ENCODE results near the gene SLC25A4. TPM values are rescaled to one million over a fixed set of nuclear protein-coding genes. Genes with fewer than 3 reads are reported as not detected.

SLC25A4 gene
- total and polyA plus RNA-seq, 3 donors from 2014 or later, result 58.7 to 104 (median 60.5) TPM

DNA sequence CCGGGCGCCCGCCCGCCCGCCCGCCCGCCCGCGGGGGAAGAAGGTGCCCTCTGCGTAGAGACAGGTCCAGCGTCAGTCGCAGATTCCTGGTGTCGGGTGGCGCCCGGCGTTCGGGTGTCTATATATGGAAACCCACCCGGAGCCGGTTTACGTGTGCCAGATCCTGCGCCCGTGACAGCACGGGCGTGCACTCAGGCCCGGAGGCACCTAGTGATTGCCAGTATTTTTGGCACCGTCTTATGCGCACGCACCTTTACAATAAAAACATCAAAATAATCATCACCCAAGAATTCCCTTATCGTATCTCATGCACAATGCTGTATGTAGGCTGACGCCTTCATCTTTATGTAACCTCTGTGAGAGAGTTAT is 519 bp downstream of the SLC25A4 start:
- Histone ChIP-seq H3K27ac (peak overlapping the region; percentile 22 to 74), H3K36me3 (ENCODE audit: low read depth, missing control alignments) (no peaks in the 10 kb centered on the region), H3K4me3 (peak overlapping the region; percentile 72 to 78), H3K27me3 (no peaks in the 10 kb centered on the region), H3K9me3 (no peaks in the 10 kb centered on the region), H3K4me1 (peaks cover 28% of the 10 kb centered on the region)
- 1 to 3% methylated on average over 11 to 23 of the region's 30 CpGs for WGBS, 2 donors
- intact Hi-C loops (cut with DNase I; ENCODE audit: low total_unique reads), result no loop called here
- TF ChIP-seq, protein P1, sequence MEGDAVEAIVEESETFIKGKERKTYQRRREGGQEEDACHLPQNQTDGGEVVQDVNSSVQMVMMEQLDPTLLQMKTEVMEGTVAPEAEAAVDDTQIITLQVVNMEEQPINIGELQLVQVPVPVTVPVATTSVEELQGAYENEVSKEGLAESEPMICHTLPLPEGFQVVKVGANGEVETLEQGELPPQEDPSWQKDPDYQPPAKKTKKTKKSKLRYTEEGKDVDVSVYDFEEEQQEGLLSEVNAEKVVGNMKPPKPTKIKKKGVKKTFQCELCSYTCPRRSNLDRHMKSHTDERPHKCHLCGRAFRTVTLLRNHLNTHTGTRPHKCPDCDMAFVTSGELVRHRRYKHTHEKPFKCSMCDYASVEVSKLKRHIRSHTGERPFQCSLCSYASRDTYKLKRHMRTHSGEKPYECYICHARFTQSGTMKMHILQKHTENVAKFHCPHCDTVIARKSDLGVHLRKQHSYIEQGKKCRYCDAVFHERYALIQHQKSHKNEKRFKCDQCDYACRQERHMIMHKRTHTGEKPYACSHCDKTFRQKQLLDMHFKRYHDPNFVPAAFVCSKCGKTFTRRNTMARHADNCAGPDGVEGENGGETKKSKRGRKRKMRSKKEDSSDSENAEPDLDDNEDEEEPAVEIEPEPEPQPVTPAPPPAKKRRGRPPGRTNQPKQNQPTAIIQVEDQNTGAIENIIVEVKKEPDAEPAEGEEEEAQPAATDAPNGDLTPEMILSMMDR (IDR thresholded peaks at IDR 0.05), result no peak
- TF ChIP-seq POLR2A (IDR thresholded peaks at IDR 0.05), result no peak
- peak; percentile 60 for DNase-seq

GRCh38 chr4:185144601-185145240 is 1.7 kb downstream of the SLC25A4 start:
- Histone ChIP-seq H3K4me3 (peak overlapping the region in 1 of 2 donors; percentile 2), H3K4me1 (peaks cover 28% of the 10 kb centered on the region), H3K27me3 (no peaks in the 10 kb centered on the region), H3K9me3 (no peaks in the 10 kb centered on the region), H3K27ac (peak overlapping the region; percentile 28 to 51), H3K36me3 (ENCODE audit: low read depth, missing control alignments) (no peaks in the 10 kb centered on the region)
- DNase-seq, result peak; percentile 42
- TF ChIP-seq POLR2A (IDR thresholded peaks at IDR 0.05), result no peak
- TF ChIP-seq, protein P1 (IDR thresholded peaks at IDR 0.05), result no peak
- intact Hi-C loops (cut with DNase I; ENCODE audit: low total_unique reads), result no loop called here
- 51 to 63% methylated on average over 9 to 16 of the region's 16 CpGs for WGBS, 2 donors

- WGBS, 2 donors, result 45 to 49% methylated on average over 11 to 13 of the region's 13 CpGs
- Histone ChIP-seq H3K27ac (peak overlapping the region; percentile 28 to 51), H3K4me1 (peaks cover 28% of the 10 kb centered on the region), H3K9me3 (no peaks in the 10 kb centered on the region), H3K4me3 (peak overlapping the region in 1 of 2 donors; percentile 2), H3K36me3 (ENCODE audit: low read depth, missing control alignments) (no peaks in the 10 kb centered on the region), H3K27me3 (no peaks in the 10 kb centered on the region)
- TF ChIP-seq, protein P1 (IDR thresholded peaks at IDR 0.05), result no peak
- no peak for TF ChIP-seq POLR2A (IDR thresholded peaks at IDR 0.05)
- peak; percentile 79 for DNase-seq
- intact Hi-C loops (cut with DNase I; ENCODE audit: low total_unique reads), result no loop called here
Observed at GRCh38 chr4:185145572-185145971, 2.5 kb downstream of the SLC25A4 start.

- 90 to 93% methylated on average over 12 of the region's 12 CpGs for WGBS, 2 donors
- TF ChIP-seq POLR2A (IDR thresholded peaks at IDR 0.05), result no peak
- TF ChIP-seq, protein P1 (IDR thresholded peaks at IDR 0.05), result no peak
- Histone ChIP-seq H3K27ac (no peak overlapping the region), H3K36me3 (ENCODE audit: low read depth, missing control alignments) (no peaks in the 10 kb centered on the region), H3K9me3 (no peaks in the 10 kb centered on the region), H3K27me3 (no peaks in the 10 kb centered on the region), H3K4me3 (no peak overlapping the region), H3K4me1 (peaks cover 23% of the 10 kb centered on the region)
- intact Hi-C loops (cut with DNase I; ENCODE audit: low total_unique reads), result no loop called here
- no peak for DNase-seq
Observed at GRCh38 chr4:185149392-185149791, 6.3 kb downstream of the SLC25A4 start.

DNA sequence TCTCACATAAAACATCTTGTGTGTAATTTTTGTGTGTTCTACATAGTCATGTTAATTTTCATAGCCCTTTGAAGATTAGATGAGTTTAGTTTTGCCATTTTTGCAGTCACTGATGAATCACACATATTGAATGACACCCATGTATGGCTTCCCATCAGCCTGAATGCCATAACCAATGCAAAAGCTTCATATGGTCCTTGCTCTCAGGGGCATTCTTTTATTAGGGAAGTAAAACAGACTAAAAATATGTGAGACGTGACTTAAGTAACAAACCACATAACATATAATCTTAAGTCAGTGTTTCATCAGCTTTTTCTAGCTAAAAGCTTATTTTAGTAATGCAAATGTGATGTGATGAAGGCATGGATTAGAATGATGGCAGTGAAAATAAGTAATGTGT is 8.2 kb downstream of the SLC25A4 start:
- 88 to 94% methylated on average over 1 of the region's 1 CpG for WGBS, 2 donors
- no peak for DNase-seq
- H3K9me3 ChIP-seq, result no peaks in the 10 kb centered on the region
- peaks cover 6% of the 10 kb centered on the region for H3K4me1 ChIP-seq
- H3K36me3 ChIP-seq (ENCODE audit: low read depth, missing control alignments), result no peaks in the 10 kb centered on the region
- intact Hi-C loops (cut with DNase I; ENCODE audit: low total_unique reads), result no loop called here
- TF ChIP-seq, protein P1 (IDR thresholded peaks at IDR 0.05), result no peak
- no peak for TF ChIP-seq POLR2A (IDR thresholded peaks at IDR 0.05)
- no peak overlapping the region for H3K27ac ChIP-seq
- H3K27me3 ChIP-seq, result no peaks in the 10 kb centered on the region
- H3K4me3 ChIP-seq, result no peak overlapping the region

Measured in testis (tissue), 3 donors.